Naive B cell (primary cell): ENCODE results near the gene LTV1. TPM values are rescaled to one million over a fixed set of nuclear protein-coding genes. Genes with fewer than 3 reads are reported as not detected.

Source experiments
- ATAC-seq, 2 donors: fragments of 150-1000 bp; cut with Tn5 transposase; 2 replicates each; pipeline ENCODE4 v1.10.0; 2021; ENCODE audit warnings: low read depth in 2 of 2, mild to moderate bottlenecking in 2 of 2, moderate library complexity in 2 of 2
- DNase-seq: peaks from one replicate; pipeline ENCODE4 v3.0.0; 2022
- H3K27ac Mint-ChIP-seq, 6 donors: one replicate each; pipeline ENCODE4 v1.8.0; 2020 to 2022; ENCODE audit warnings: mild to moderate bottlenecking in 6 of 6, mixed read lengths in 6 of 6, moderate library complexity in 5 of 6, inconsistent platforms in 2 of 6
- H3K27me3 Mint-ChIP-seq, 3 donors: one replicate each; pipeline ENCODE4 v1.8.0; 2021 to 2022; ENCODE audit warnings: mixed read lengths in 3 of 3, mild to moderate bottlenecking in 1 of 3
- H3K36me3 Mint-ChIP-seq, 2 donors: one replicate each; pipeline ENCODE4 v1.8.0; 2020 to 2022; ENCODE audit warnings: mixed read lengths in 2 of 2, inconsistent platforms in 1 of 2, mild to moderate bottlenecking in 1 of 2
- H3K4me1 Mint-ChIP-seq, 3 donors: one replicate each; pipeline ENCODE4 v1.8.0; 2020 to 2022; ENCODE audit warnings: mixed read lengths in 3 of 3, inconsistent platforms in 1 of 3, mild to moderate bottlenecking in 1 of 3, moderate library complexity in 1 of 3
- H3K4me3 Mint-ChIP-seq, 8 donors: one replicate each; pipeline ENCODE4 v1.8.0; 2020 to 2022; ENCODE audit warnings: mild to moderate bottlenecking in 8 of 8, mixed read lengths in 8 of 8, moderate library complexity in 8 of 8, inconsistent platforms in 2 of 8
- H3K9me3 Mint-ChIP-seq, 7 donors: one replicate each; pipeline ENCODE4 v1.8.0; 2020 to 2022; ENCODE audit warnings: mixed read lengths in 7 of 7, mild to moderate bottlenecking in 5 of 7, inconsistent platforms in 2 of 7, moderate library complexity in 1 of 7
- polyA plus RNA-seq, 6 donors: library from polyadenylated mRNA; unstranded; fragments of 300-500 nt; fragmentation: Illumina TruSeq; gene quantifications; one replicate each; pipeline ENCODE4 v1.2.3, GENCODE V29; 2021; ENCODE audit warnings: low read depth in 6 of 6

The LTV1 gene
- polyA plus RNA-seq, 6 donors from 2014 or later: 23.9 to 30.1 (median 26.8) TPM

GRCh38 chr6:143880412-143880811 is 37.3 kb downstream of the LTV1 start:
- peaks cover 0 to 8% (median 2%) of the 10 kb centered on the region in 7 donors for H3K9me3 Mint-ChIP-seq
- no peaks in the 10 kb centered on the region for H3K27me3 Mint-ChIP-seq
- no peak overlapping the region for H3K27ac Mint-ChIP-seq
- DNase-seq (no peak), ATAC-seq (no peak)
- peaks cover under 1 to 14% of the 10 kb centered on the region in 2 donors for H3K36me3 Mint-ChIP-seq
- no peak overlapping the region for H3K4me3 Mint-ChIP-seq
- H3K4me1 Mint-ChIP-seq: no peaks in the 10 kb centered on the region

DNA sequence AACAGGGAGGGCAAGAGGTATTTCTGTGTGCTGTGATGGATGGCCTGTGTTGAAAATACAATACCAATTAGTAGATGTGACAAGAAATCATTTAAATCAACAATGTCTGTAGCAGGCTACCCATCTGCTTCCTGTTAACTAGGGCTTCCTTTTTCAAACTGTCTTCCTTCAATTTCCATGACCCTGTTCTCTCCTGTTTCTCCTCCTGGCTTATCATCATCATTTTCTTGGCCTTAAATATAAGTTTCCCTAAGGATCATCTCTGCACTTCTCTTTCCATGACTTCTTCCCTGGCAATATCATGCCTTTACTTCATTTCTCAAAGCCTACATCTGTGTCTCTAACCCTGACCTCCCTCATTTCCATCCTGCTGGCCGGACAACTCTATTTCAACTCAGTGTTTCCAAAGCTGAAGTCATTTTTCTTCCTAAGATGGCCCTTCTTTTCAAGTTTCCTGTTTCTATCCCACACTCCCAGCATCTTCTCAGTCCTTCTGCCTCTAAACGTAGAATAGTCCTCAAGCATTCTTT is 39.3 kb downstream of the LTV1 start:
- Mint-ChIP-seq H3K9me3 (peaks cover 0 to 1% (median 0%) of the 10 kb centered on the region in 7 donors), H3K36me3 (peaks cover 5 to 17% of the 10 kb centered on the region in 2 donors), H3K27ac (peak overlapping the region in 1 of 6 donors; percentile 2), H3K27me3 (no peaks in the 10 kb centered on the region), H3K4me3 (no peak overlapping the region), H3K4me1 (no peaks in the 10 kb centered on the region)
- DNase-seq (no peak), ATAC-seq (no peak)

GRCh38 chr6:143884216-143884900 is 41.2 kb downstream of the LTV1 start:
- peaks cover 11 to 21% of the 10 kb centered on the region in 2 donors for H3K36me3 Mint-ChIP-seq
- ATAC-seq: no peak

GRCh38 chr6:143885116-143885515 is 42.0 kb downstream of the LTV1 start:
- Mint-ChIP-seq H3K9me3 (no peaks in the 10 kb centered on the region), H3K36me3 (peaks cover 11 to 21% of the 10 kb centered on the region in 2 donors), H3K27ac (no peak overlapping the region), H3K27me3 (no peaks in the 10 kb centered on the region), H3K4me3 (no peak overlapping the region), H3K4me1 (no peaks in the 10 kb centered on the region)
- no peak for ATAC-seq
- no peak for DNase-seq

More at GRCh38 chr6:143884216-143884900, 41.2 kb downstream of the LTV1 start:
- no peak for DNase-seq
- Mint-ChIP-seq H3K4me1 (no peaks in the 10 kb centered on the region), H3K27ac (peak overlapping the region in 2 of 6 donors; percentile 5 to 34), H3K9me3 (no peaks in the 10 kb centered on the region), H3K27me3 (no peaks in the 10 kb centered on the region), H3K4me3 (no peak overlapping the region)

GRCh38 chr6:143894655-143895054 is 51.5 kb downstream of the LTV1 start:
- H3K9me3 Mint-ChIP-seq: no peaks in the 10 kb centered on the region
- H3K36me3 Mint-ChIP-seq: peaks cover 8 to 28% of the 10 kb centered on the region in 2 donors
- H3K4me1 Mint-ChIP-seq: no peaks in the 10 kb centered on the region
- H3K27ac Mint-ChIP-seq: no peak overlapping the region
- H3K4me3 Mint-ChIP-seq: no peak overlapping the region
- H3K27me3 Mint-ChIP-seq: no peaks in the 10 kb centered on the region
- no peak for DNase-seq
- no peak for ATAC-seq

- ATAC-seq (no peak), DNase-seq (no peak)
- Mint-ChIP-seq H3K4me1 (no peaks in the 10 kb centered on the region), H3K9me3 (no peaks in the 10 kb centered on the region), H3K4me3 (no peak overlapping the region), H3K27ac (no peak overlapping the region), H3K27me3 (no peaks in the 10 kb centered on the region), H3K36me3 (peaks cover 15 to 34% of the 10 kb centered on the region in 2 donors)
Measured at GRCh38 chr6:143896126-143896860, 53.2 kb downstream of the LTV1 start.

DNA sequence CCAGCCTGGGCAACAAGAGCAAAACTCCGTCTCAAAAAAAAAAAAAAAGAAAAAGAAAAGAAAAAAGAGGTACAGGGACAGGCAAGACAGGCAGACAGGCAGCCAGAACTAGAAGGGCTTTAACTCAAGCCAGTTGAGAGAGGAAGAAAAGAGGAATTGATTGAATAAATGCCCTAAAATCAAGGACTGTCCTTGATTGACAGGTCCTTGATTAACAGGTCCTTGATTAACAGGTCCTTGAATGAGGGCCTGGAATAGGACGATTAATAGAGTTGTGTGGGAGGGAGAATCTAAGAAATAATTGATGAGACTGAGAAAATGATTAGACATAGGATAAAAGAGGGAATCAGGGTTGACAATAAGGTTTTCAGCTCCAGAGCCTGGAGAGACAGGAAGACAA is 57.2 kb downstream of the LTV1 start:
- H3K36me3 Mint-ChIP-seq: peaks cover 15 to 22% of the 10 kb centered on the region in 2 donors
- H3K9me3 Mint-ChIP-seq: peaks cover 0 to 3% (median 0%) of the 10 kb centered on the region in 7 donors
- ATAC-seq (no peak), DNase-seq (no peak)
- H3K4me1 Mint-ChIP-seq: no peaks in the 10 kb centered on the region
- no peaks in the 10 kb centered on the region for H3K27me3 Mint-ChIP-seq
- H3K4me3 Mint-ChIP-seq: no peak overlapping the region
- H3K27ac Mint-ChIP-seq: no peak overlapping the region

DNA sequence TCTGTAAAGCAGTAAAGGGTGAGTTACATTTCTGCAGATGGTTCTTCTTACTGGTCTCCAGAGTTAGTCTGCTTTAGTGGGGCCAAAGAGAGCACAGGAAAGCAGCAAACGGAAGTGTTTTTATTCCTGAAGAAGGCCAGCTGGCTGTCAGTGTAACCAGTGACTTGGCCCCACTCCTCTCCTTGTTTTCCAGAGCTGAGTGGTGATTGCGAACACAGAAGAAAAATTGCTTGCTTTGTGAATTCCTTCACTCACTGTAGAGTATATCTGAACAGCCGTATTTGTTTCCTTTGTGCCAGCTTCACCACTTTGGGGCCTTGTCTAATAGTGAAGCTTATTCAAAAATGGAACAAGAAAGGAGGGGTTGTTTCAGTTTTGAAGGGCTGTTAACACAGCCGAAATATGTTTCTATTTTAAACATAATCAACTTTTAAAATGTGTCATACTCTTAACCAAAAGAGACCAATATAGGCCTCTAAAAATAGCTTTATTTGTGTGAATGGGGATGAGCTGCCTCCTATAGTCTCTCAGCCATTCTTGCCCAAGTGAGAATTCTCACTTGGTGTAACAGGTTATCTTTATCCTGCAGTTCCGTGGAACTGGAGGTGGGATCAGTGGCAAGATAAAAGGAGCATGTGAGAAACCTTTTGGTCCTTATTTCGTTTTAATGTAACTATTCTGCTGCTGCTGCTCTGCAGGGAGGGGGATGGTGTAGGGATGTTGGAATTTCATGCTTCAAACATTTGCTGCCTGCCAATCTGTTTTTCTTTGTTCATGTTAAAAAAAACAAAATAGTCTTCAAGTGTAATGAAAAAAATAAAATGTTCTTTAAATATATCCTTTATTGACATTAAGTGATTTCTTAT is 59.0 kb downstream of the LTV1 start:
- DNase-seq: no peak
- Mint-ChIP-seq H3K4me3 (no peak overlapping the region), H3K27ac (peak overlapping the region in 1 of 6 donors; percentile 29), H3K9me3 (peaks cover 0 to 3% (median 0%) of the 10 kb centered on the region in 7 donors), H3K36me3 (peaks cover 22 to 31% of the 10 kb centered on the region in 2 donors), H3K4me1 (no peaks in the 10 kb centered on the region), H3K27me3 (no peaks in the 10 kb centered on the region)
- no peak for ATAC-seq

GRCh38 chr6:143902827-143903226 is 59.7 kb downstream of the LTV1 start:
- Mint-ChIP-seq H3K36me3 (peaks cover 23 to 32% of the 10 kb centered on the region in 2 donors), H3K27ac (peak overlapping the region in 1 of 6 donors; percentile 22), H3K4me3 (no peak overlapping the region), H3K27me3 (no peaks in the 10 kb centered on the region), H3K4me1 (no peaks in the 10 kb centered on the region), H3K9me3 (peaks cover 0 to 3% (median 0%) of the 10 kb centered on the region in 7 donors)
- ATAC-seq (no peak), DNase-seq (no peak)

DNA sequence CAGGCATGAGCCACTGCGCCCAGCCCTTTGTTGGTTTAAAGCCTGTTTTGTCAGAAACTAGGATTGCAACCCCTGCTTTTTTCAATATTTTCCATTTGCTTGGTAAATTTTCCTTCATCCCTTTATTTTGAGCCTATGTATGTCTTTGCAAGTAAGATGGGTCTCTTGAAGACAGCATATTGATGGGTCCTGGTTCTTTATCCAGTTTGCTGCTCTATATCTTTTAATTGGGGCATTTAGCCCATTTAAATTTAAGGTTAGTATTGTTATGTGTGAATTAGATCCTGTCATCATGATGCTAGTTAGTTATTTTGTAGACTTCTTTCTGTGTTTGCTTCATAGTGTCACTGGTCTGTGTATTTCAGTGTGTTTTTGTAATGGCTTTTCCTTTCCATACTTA is 67.9 kb downstream of the LTV1 start:
- DNase-seq: no peak
- no peak overlapping the region for H3K27ac Mint-ChIP-seq
- H3K36me3 Mint-ChIP-seq: peaks cover 70 to 88% of the 10 kb centered on the region in 2 donors
- H3K4me1 Mint-ChIP-seq: no peaks in the 10 kb centered on the region
- peaks cover 19 to 41% (median 31%) of the 10 kb centered on the region in 7 donors for H3K9me3 Mint-ChIP-seq
- H3K4me3 Mint-ChIP-seq: no peak overlapping the region
- H3K27me3 Mint-ChIP-seq: no peaks in the 10 kb centered on the region
- ATAC-seq: no peak

- peaks cover 78 to 85% of the 10 kb centered on the region in 2 donors for H3K36me3 Mint-ChIP-seq
- no peaks in the 10 kb centered on the region for H3K27me3 Mint-ChIP-seq
- H3K4me1 Mint-ChIP-seq: no peaks in the 10 kb centered on the region
- peak overlapping the region in 1 of 8 donors; percentile 9 for H3K4me3 Mint-ChIP-seq
- no peak for DNase-seq
- no peak overlapping the region for H3K27ac Mint-ChIP-seq
- H3K9me3 Mint-ChIP-seq: peaks cover 24 to 50% (median 34%) of the 10 kb centered on the region in 7 donors
- no peak for ATAC-seq
Measured at GRCh38 chr6:143912671-143913070, 69.5 kb downstream of the LTV1 start.
